HCT116 (cell line): Measurements from ENCODE around the gene KRT15.

Experiments used
- CTCF ChIP-seq, 3 experiments: fragments of 200-600 bp in 1 of 3; sonication (generic) in 1 of 3; IDR thresholded peaks in 2 of 3; conservative IDR thresholded peaks in 1 of 3; 2 replicates each; pipeline ENCODE4 v1.5.1; 2012 to 2017; ENCODE audit warnings: low read depth in 2 of 3, low read length in 2 of 3, antibody characterized with exemption in 1 of 3, borderline replicate concordance in 1 of 3, control low read depth in 1 of 3, mild to moderate bottlenecking in 1 of 3, mixed read lengths in 1 of 3, mixed run types in 1 of 3, moderate library complexity in 1 of 3; ENCODE audit not compliant: insufficient read depth in 1 of 3
- EZH2 ChIP-seq: fragments of 200-600 bp; sonication (generic); IDR thresholded peaks from 2 replicates; pipeline ENCODE4 v1.6.1; 2017; ENCODE audit warnings: antibody characterized with exemption, mixed run types
- EZH2phosphoT487 ChIP-seq: fragments of 200-600 bp; IDR thresholded peaks from 2 replicates; pipeline ENCODE4 v1.6.1; 2018; ENCODE audit warnings: antibody characterized with exemption, borderline replicate concordance
- FOSL1 ChIP-seq: IDR thresholded peaks from 2 replicates; pipeline ENCODE4 v1.6.1; 2012; ENCODE audit warnings: low read depth
- POLR2A ChIP-seq: IDR thresholded peaks from 2 replicates; pipeline ENCODE4 v1.7.0; 2011; ENCODE audit warnings: borderline replicate concordance; ENCODE audit not compliant: insufficient read depth, insufficient read length; ENCODE audit errors: extremely low read depth
- POLR2AphosphoS5 ChIP-seq: IDR thresholded peaks from 2 replicates; pipeline ENCODE4 v1.6.1; 2011; ENCODE audit warnings: mild to moderate bottlenecking, low read depth, low read length, moderate library complexity
- REST ChIP-seq: IDR thresholded peaks from 2 replicates; pipeline ENCODE4 v1.6.1; 2012; ENCODE audit warnings: low read depth
- SRF ChIP-seq: IDR thresholded peaks from 2 replicates; pipeline ENCODE4 v1.6.1; 2012; ENCODE audit warnings: low read depth
- YY1 ChIP-seq: IDR thresholded peaks from 2 replicates; pipeline ENCODE4 v1.6.1; 2011; ENCODE audit warnings: low read length, low read depth, moderate library complexity, mild to moderate bottlenecking; ENCODE audit not compliant: insufficient replicate concordance; ENCODE audit errors: extremely low read depth
- ZFX ChIP-seq: fragments of 450-650 bp; IDR thresholded peaks from 2 replicates; pipeline ENCODE4 v1.6.1; 2017
- ZNF274 ChIP-seq: fragments of 200-500 bp; sonication (Bioruptor generic); IDR thresholded peaks from 2 replicates; pipeline ENCODE4 v1.6.1; 2014; ENCODE audit warnings: mild to moderate bottlenecking, low read depth, low read length, inconsistent platforms

GRCh38 chr17:41464682-41465081 lies 54.0 kb downstream of the KRT15 start:
- TF ChIP-seq POLR2A (no peak), CTCF (IDR thresholded peaks at IDR 0.05 in 2 of 3, conservative IDR thresholded peaks at IDR 0.05 in 1 of 3; ENCODE audit: borderline replicate concordance in 1 of 3, insufficient read depth in 1 of 3, low read depth in 2 of 3, low read length in 2 of 3) (no peak), ZFX (no peak), ZNF274 (no peak), EZH2 (no peak), EZH2phosphoT487 (no peak), POLR2AphosphoS5 (peak; percentile 38; the same call in 1 of the 2 replicates), FOSL1 (peak; percentile 90), SRF (peak; percentile 58; the same call in 1 of the 2 replicates), REST (no peak), YY1 (peak; percentile 39)
